Aorta (tissue), 5 donors: ENCODE results near the gene AADACL2. TPM values are rescaled to one million over a fixed set of nuclear protein-coding genes. Genes with fewer than 3 reads are reported as not detected.

Experiments used
- ATAC-seq: fragments of 200-7000 bp; cut with Tn5 transposase; one replicate; pipeline ENCODE4 v1.9.1; 2022; ENCODE audit warnings: moderate library complexity; ENCODE audit not compliant: low FRiP score
- DNase-seq, 2 donors: peaks; one replicate each; pipeline ENCODE4 v3.0.0-alpha.2; 2020
- H3K27ac ChIP-seq, 2 donors: one replicate each; pipeline ENCODE4 v1.5.1; 2013; ENCODE audit warnings: low read length in 2 of 2, mild to moderate bottlenecking in 2 of 2, moderate library complexity in 2 of 2, control low read depth in 1 of 2, inconsistent platforms in 1 of 2, low read depth in 1 of 2
- H3K27me3 ChIP-seq, 2 donors: one replicate each; pipeline ENCODE4 v1.6.1; 2013; ENCODE audit warnings: control low read depth in 1 of 2, low read length in 1 of 2, mild to moderate bottlenecking in 1 of 2, moderate library complexity in 1 of 2; ENCODE audit not compliant: insufficient read depth in 2 of 2, control insufficient read depth in 1 of 2
- H3K36me3 ChIP-seq, 2 donors: one replicate each; pipeline ENCODE4 v1.6.1; 2013; ENCODE audit warnings: control low read depth in 1 of 2, low read length in 1 of 2, mild to moderate bottlenecking in 1 of 2; ENCODE audit not compliant: insufficient read depth in 2 of 2, control insufficient read depth in 1 of 2
- H3K4me1 ChIP-seq, 2 donors: one replicate each; pipeline ENCODE4 v1.6.1; 2013; ENCODE audit warnings: low read length in 2 of 2, control low read depth in 1 of 2, mild to moderate bottlenecking in 1 of 2, moderate library complexity in 1 of 2; ENCODE audit not compliant: insufficient read depth in 2 of 2, control insufficient read depth in 1 of 2
- H3K4me3 ChIP-seq, 2 donors: one replicate each; pipeline ENCODE4 v1.5.1; 2013; ENCODE audit warnings: low read length in 2 of 2, control low read depth in 1 of 2, mild to moderate bottlenecking in 1 of 2
- H3K9me3 ChIP-seq: one replicate; pipeline ENCODE4 v1.6.1; 2013; ENCODE audit warnings: mild to moderate bottlenecking, low read length; ENCODE audit not compliant: control insufficient read depth
- WGBS, 2 donors: extraction: QIAGEN DNeasy Blood & Tissue Kit; methylation state at CpG; one replicate each; pipeline ENCODE4 v1.1.7; 2013; 5-methylcytosine and 5-hydroxymethylcytosine counted together
- intact Hi-C, 2 donors: fragments of 100-400 bp; cut with DNase I; formaldehyde crosslinking; loops; one replicate each; pipeline versions ENCODE4 v1.14.2 to v1.15.0; 2022
- long read RNA-seq, 2 donors: library from polyadenylated mRNA; unstranded; transcript quantifications; one replicate each; pipeline ENCODE4 v2.0.0, GENCODE V29; 2020 to 2021
- polyA plus RNA-seq, 2 donors: library from polyadenylated mRNA; stranded (reverse); fragments of 200-250 nt; gene quantifications; one replicate each; pipeline ENCODE4 v1.2.3, GENCODE V29; 2013
- total RNA-seq, 2 donors: library from RNA; stranded (reverse); fragmentation: NEBNext Ultra II Directional; extraction: Animal tissue kit (Norgen Biotek cat#: 25700); gene quantifications; one replicate each; pipeline ENCODE4 v1.2.1, GENCODE V29; 2021
- donor health status: healthy with polysubstance abuse.
- donor health status: Bipolar disorder and iron deficiency.
- donor health status: DM: no; HTN: no; CAD: no.
- donor health status: DM: no; HTN: no; CAD: no.
- donor health status: DM: yes; HTN: yes; CAD: no.

The AADACL2 gene
- total RNA-seq, result under 1 TPM in 1 of 2 donors, not detected in 1; 0.24 TPM
- polyA plus RNA-seq, result not detected
- long read RNA-seq, donor 1, result 0 reads
- long read RNA-seq, donor 2, result 0 reads

GRCh38 chr3:151733613-151734012 is at the start of gene AADACL2:
AADACL2 (plus strand) TSS chr3:151733927; CDS start chr3:151734036, 109 bp downstream.
- Histone ChIP-seq H3K9me3 (no peaks in the 10 kb centered on the region), H3K27me3 (no peaks in the 10 kb centered on the region), H3K4me3 (no peak within 1 kb of the TSS), H3K27ac (no peak within 1 kb of the TSS), H3K36me3 (no peaks in the 10 kb centered on the region), H3K4me1 (no peaks in the 10 kb centered on the region)
- 87 to 94% methylated on average over 1 of the region's 1 CpG for WGBS, 2 donors
- ATAC-seq (no peak), DNase-seq (no peak)
- intact Hi-C loops, result no loop called here

GRCh38 chr3:151684094-151684493 is 49.6 kb upstream of the AADACL2 start:
- no peak for DNase-seq
- H3K4me3 ChIP-seq, result no peak overlapping the region
- H3K27me3 ChIP-seq, result no peaks in the 10 kb centered on the region
- no peaks in the 10 kb centered on the region for H3K4me1 ChIP-seq
- H3K36me3 ChIP-seq, result no peaks in the 10 kb centered on the region
- no peaks in the 10 kb centered on the region for H3K9me3 ChIP-seq
- ATAC-seq, result no peak
- H3K27ac ChIP-seq, result no peak overlapping the region
- intact Hi-C loops, result no loop called here

GRCh38 chr3:151686257-151686656 is 47.5 kb upstream of the AADACL2 start:
- Histone ChIP-seq H3K27me3 (no peaks in the 10 kb centered on the region), H3K9me3 (no peaks in the 10 kb centered on the region), H3K4me1 (no peaks in the 10 kb centered on the region), H3K27ac (no peak overlapping the region), H3K4me3 (no peak overlapping the region), H3K36me3 (no peaks in the 10 kb centered on the region)
- DNase-seq (no peak), ATAC-seq (no peak)
- intact Hi-C loops, result no loop called here
- 84 to 89% methylated on average over 3 of the region's 3 CpGs for WGBS, 2 donors

- Histone ChIP-seq H3K27ac (no peak overlapping the region), H3K4me1 (no peaks in the 10 kb centered on the region), H3K36me3 (no peaks in the 10 kb centered on the region), H3K27me3 (no peaks in the 10 kb centered on the region), H3K4me3 (no peak overlapping the region), H3K9me3 (no peaks in the 10 kb centered on the region)
- no peak for ATAC-seq
- no peak for DNase-seq
- 14 to 25% methylated on average over 5 of the region's 5 CpGs for WGBS, 2 donors
- intact Hi-C loops, result no loop called here
Observed at GRCh38 chr3:151687076-151687475, 46.7 kb upstream of the AADACL2 start.

GRCh38 chr3:151688571-151688970 is 45.2 kb upstream of the AADACL2 start:
- H3K27me3 ChIP-seq, result no peaks in the 10 kb centered on the region
- intact Hi-C loops, result no loop called here
- 2 to 6% methylated on average over 1 of the region's 1 CpG for WGBS, 2 donors
- no peaks in the 10 kb centered on the region for H3K9me3 ChIP-seq
- no peaks in the 10 kb centered on the region for H3K36me3 ChIP-seq
- ATAC-seq (no peak), DNase-seq (no peak)
- no peak overlapping the region for H3K4me3 ChIP-seq
- H3K4me1 ChIP-seq, result no peaks in the 10 kb centered on the region
- no peak overlapping the region for H3K27ac ChIP-seq

- H3K4me1 ChIP-seq, result no peaks in the 10 kb centered on the region
- WGBS, 2 donors, result 92 to 96% methylated on average over 1 of the region's 1 CpG
- H3K36me3 ChIP-seq, result no peaks in the 10 kb centered on the region
- intact Hi-C loops, result no loop called here
- H3K4me3 ChIP-seq, result no peak overlapping the region
- DNase-seq (no peak), ATAC-seq (no peak)
- no peaks in the 10 kb centered on the region for H3K27me3 ChIP-seq
- no peak overlapping the region for H3K27ac ChIP-seq
- H3K9me3 ChIP-seq, result no peaks in the 10 kb centered on the region
Observed at GRCh38 chr3:151690645-151691044, 43.1 kb upstream of the AADACL2 start.

- DNase-seq (no peak), ATAC-seq (no peak)
- Histone ChIP-seq H3K27me3 (no peaks in the 10 kb centered on the region), H3K36me3 (no peaks in the 10 kb centered on the region), H3K4me1 (no peaks in the 10 kb centered on the region), H3K9me3 (no peaks in the 10 kb centered on the region), H3K4me3 (no peak overlapping the region), H3K27ac (no peak overlapping the region)
- 9 to 14% methylated on average over 5 of the region's 5 CpGs for WGBS, 2 donors
- intact Hi-C loops, result no loop called here
Observed at GRCh38 chr3:151697496-151697895, 36.2 kb upstream of the AADACL2 start.

GRCh38 chr3:151707216-151707615 is 26.5 kb upstream of the AADACL2 start:
- Histone ChIP-seq H3K4me3 (no peak overlapping the region), H3K36me3 (no peaks in the 10 kb centered on the region), H3K4me1 (no peaks in the 10 kb centered on the region), H3K27ac (no peak overlapping the region), H3K27me3 (no peaks in the 10 kb centered on the region), H3K9me3 (no peaks in the 10 kb centered on the region)
- ATAC-seq (no peak), DNase-seq (no peak)
- intact Hi-C loops, result no loop called here

- no peak for DNase-seq
- WGBS, 2 donors, result 85 to 88% methylated on average over 1 of the region's 1 CpG
- no peaks in the 10 kb centered on the region for H3K4me1 ChIP-seq
- H3K27ac ChIP-seq, result no peak overlapping the region
- no peaks in the 10 kb centered on the region for H3K27me3 ChIP-seq
- H3K36me3 ChIP-seq, result no peaks in the 10 kb centered on the region
- no peaks in the 10 kb centered on the region for H3K9me3 ChIP-seq
- intact Hi-C loops, result no loop called here
- no peak for ATAC-seq
- H3K4me3 ChIP-seq, result no peak overlapping the region
Observed at GRCh38 chr3:151708868-151709267, 24.9 kb upstream of the AADACL2 start.
